GM19455 (cell line): ENCODE results near the gene ALB.
"Not testable (repeated sequence)": the region's sequence is repeated elsewhere in the genome, so short reads cannot be mapped to it uniquely, and the experiment has no call there.

ENCODE experiments used
- ATAC-seq: cut with Tn5 transposase; IDR thresholded peaks from one replicate; pipeline ENCODE4 v1.9.1; 2021; ENCODE audit not compliant: unreplicated experiment

The ALB gene

DNA sequence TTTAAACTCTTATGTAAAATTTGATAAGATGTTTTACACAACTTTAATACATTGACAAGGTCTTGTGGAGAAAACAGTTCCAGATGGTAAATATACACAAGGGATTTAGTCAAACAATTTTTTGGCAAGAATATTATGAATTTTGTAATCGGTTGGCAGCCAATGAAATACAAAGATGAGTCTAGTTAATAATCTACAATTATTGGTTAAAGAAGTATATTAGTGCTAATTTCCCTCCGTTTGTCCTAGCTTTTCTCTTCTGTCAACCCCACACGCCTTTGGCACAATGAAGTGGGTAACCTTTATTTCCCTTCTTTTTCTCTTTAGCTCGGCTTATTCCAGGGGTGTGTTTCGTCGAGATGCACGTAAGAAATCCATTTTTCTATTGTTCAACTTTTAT, at the start of gene ALB:
ALB (plus strand) TSS at position 246 of the 400 bp plus-strand sequence; CDS start at position 287, 41 bp downstream.
- ATAC-seq, result no peak

DNA sequence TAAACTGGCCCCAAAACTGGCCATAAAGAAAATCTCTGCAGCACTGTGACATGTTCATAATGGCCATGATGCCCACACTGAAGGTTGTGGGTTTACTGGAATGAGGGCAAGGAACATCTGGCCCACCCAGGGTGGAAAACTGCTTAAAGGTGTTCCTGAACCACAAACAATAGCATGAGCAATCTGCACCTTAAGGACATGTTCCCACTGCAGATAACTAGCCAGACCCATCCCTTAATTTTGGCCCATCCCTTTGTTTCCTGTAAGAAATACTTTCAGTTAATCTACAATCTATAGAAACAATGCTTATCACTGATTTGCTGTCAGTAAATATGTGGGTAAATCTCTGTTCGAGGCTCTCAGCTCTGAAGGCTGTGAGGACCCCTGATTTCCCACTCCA, 46.9 kb upstream of the ALB start:
- not testable (repeated sequence) for ATAC-seq

DNA sequence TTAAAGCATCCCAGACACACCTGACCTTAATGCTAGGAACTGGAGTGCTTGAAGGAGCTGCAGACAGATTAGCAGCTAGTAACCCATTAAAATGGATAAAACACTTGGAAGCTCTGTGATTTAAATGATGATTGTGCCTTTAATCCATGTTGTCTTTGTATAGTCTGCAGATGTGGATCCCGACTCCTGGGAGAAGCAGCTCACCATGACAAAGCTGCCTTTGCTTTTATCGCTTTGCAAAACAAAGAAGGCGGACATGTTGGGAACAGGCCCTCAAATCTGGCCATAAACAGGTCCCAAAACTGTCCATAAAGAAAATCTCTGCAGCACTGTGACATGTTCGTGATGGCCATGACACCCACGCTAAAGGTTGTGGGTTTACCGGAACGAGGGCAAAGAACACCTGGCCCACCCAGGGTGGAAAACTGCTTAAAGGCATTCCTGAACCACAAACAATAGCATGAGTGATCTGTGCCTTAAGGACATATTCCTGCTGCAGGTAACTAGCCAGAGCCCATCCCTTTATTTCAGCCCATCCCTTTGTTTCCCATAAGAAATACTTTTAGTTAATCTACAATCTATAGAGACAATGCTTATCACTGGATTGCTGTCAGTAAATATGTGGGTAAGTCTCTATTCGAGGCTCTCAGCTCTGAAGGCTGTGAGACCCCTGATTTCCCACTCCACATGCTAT, 34.4 kb upstream of the ALB start:
- not testable (repeated sequence) for ATAC-seq

DNA sequence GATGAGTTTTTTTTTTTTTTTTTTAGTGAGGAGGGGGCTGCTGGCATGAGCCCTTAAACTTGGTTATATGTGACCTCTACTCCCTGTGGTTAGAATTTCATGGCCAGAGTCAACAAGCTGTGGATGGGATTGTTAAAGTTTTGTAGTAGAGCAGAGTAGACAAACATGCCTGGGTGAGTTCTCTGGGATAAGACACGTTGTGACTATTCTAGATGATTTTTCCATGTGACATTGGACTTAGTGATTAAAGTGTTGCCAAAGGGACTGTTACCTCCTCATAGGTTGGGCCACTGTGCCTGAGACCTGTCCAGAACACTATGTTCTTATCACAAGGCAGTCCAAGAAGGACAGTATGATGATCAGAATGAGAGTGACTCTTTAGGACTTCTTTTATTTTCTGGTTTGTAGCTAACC, 28.8 kb upstream of the ALB start:
- no peak for ATAC-seq

DNA sequence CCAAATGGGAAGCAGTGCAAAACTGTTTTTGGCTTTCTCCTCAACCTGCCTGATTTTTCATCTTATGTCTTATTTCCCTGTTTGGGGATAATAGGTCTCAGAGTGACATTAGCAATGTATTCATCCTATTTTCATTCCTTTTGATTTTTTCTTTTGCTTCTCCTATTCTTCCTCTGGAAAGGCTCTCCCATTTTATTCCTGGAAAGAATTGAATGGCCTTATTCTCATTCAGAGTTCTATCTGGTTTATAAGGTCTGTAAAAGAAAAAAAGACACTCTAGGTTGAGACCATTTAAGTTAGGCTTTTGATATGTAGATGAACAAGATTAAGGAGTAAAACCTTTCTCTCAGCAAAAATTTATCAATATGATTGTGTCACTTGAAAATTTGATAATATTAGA, 27.8 kb upstream of the ALB start:
- no peak for ATAC-seq

DNA sequence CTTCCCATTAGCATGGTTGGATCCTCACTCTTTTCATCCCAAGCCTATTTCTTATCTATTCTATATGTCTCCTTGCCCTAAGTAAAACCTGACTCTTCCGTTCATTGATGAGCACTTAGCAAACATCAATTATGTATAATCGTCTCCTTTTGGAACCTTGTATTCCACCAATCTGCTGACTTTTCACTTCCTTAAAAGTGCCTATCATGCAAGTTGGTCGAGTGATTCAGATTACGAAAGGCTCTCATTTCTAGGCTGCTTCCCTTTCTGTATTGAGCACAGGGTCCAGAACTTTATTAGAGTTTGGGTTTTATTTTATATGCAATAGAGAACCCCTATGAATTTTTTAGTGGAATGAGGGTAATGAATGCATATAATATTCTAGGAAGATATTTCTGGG, 27.1 kb upstream of the ALB start:
- ATAC-seq, result no peak

DNA sequence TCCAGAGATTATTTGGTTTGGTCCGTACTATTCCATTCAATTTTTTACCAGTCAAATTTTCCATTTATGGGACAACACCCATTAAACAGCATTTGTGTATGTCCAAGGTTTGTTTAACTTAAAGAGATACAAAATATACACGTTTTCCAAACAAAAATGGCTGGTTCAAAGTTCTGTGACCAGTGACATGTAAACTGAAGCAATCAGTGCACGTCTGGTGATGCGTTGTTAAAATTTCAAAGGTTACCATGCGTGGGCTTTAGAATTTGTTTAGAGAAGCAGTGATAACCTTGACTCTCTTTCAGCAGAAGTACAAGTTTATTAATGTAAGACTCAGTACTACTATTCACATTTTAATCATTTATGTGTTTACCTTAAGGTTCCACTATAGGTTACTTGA, 25.2 kb upstream of the ALB start:
- ATAC-seq, result no peak

DNA sequence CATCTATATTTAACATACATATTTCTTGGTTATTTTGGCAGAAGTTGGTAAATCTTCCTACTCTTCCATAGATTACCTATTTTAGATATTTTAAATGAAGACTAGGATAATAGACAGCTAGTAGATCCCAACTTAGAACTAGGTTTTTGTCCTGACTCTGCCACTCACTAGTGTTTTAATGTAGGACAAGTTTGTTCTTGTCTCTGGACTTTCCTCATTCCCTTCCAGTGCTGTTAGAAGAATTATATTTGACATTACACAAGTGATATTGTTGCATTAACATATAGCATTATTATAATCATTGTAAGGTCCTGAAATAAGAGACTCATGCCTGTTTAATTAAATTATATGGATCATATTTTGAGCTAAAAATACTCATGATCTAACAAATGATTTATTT, 24.1 kb upstream of the ALB start:
- no peak for ATAC-seq

DNA sequence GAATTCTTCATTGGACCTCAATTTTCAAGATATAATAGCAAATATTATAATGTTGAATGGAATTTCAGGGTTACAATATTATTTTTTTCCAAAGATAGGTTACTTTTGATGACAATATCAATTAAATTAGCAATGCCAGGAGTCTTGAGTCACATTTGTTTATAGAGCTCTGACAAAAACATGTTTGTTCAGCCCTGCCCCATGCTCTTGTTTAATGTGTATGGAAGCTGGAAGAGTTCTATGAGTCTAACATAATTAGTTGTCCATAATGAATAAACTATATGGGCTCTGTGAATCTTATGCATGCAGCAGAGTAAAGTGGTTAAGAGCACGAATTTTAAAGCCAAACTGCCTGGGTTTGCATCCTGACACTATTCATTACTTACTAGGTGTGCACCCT, 22.9 kb upstream of the ALB start:
- ATAC-seq, result no peak

DNA sequence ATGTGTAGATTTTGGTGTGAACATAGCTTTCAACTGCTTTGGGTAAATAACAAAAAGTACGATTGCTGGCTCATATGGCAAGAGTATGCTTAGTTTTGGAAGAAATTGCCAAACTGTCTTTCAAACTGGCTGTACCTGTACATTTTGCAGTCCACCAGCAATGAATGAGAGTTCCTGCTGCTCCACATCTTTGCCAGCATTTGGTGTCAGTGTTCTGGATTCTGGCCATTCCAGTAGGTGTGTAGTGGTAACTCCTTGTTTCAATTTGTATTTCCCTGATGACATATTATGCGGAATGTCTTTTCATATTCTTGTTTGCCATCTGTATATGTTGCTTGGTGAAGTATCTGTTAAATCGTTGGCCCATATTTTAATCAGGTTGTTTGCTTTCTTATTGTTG, 20.6 kb upstream of the ALB start:
- ATAC-seq, result no peak

DNA sequence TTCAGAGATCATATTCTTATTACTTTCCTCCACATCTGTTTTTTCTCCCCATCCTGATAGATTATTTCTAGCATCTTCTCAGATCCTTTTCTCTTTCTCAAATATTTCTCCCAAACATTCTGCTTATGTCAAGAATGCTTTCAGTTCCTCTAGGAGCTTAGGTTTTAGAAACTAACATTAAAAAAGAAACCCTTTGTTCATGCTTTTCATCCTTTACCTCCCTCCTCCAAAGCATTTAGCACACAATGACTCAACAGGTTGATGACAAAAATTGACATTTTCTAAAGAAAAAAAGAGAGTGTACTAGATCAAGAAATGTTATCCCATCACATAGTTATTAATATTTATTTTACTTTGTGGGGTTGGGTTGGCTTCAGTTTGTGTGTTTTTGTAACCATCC, 16.5 kb upstream of the ALB start:
- no peak for ATAC-seq

DNA sequence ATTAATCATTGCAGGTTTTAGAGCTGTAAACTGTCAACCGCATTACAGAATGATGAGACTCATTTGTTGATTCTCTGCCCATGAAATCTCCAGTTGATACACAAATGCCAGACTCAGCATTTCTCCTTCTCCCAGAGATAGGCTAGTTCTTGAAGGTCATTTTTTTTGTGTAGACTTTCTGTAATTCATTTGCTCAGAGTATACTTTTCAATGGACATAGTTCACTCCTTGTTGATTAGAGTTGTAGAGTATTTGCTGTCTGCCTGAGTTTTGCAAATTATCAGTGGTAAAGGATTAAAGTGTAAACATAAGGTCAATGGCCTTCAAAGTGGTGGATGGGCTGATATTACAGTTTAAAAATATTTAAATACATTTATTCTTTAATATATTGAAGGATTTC, 15.2 kb upstream of the ALB start:
- ATAC-seq, result no peak

DNA sequence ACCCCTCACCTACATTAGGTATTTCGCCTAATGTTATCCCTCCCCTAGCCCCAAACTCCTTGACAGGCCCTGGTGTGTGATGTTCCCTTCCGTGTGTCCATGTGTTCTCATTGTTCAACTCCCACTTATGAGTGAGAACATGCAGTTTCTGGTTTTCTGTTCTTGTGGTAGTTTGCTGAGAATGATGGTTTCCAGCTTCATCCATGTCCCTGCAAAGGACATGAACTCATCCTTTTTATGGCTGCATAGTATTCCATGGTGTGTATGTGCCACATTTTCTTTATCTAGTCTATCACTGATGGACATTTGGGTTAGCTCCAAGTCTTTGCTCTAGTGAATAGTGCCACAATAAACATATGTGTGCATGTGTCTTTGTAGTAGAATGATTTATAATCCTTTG, 14.4 kb upstream of the ALB start:
- ATAC-seq, result not testable (repeated sequence)

DNA sequence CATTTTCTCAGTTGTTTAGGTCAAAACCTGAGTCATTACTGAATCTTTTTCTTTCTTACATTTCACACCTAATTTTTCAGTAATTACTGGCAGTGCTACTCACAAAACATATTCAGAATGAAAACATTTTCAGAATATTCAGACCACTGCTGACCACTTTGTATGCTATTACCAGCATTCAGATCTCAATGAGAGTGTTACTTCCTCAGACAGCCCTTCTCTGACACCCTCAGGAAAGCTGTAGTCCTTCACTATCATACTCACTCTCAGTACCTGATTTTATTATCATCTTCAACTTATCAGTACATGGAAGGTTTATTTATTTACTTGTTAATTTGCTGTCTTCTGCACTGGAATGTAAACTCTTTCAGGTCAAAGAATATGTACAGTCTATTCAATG, 12.3 kb upstream of the ALB start:
- ATAC-seq, result no peak

DNA sequence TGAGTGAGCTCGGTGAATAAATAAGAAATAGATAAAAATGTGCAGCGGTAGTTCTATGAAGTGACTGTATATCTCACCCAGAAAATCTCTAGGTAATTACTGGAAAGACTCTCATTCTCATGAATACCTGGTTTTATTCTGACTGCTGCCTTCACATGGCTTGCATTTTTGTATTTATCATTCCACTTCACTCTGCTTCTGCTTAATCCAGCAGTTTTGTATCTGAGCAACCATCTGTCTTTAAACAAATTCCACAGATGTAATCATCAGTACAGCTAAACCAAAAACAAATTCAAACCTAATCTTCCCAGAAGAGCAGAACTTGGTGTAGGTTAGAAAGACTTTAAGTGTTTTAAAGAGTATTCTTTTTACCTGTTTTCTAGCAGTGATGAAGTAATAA, 11.2 kb upstream of the ALB start:
- ATAC-seq, result no peak

DNA sequence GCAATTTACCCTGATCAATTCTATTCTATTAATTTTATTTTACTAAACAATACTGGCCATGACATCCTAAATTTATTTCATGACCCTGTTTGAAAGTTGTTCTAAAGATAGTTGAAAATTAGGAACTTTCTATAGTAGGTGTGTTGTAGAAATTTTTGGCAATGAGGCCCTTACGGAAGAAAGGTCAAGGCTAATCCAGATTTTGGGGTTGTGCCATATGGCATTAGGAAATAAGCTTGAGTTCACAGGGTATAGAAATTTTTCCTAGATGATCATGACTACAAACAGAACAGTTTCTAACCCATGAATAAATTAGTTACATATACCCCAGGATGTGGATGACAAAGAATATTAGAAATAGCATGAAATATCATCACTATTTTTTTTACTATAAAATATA, 7.8 kb upstream of the ALB start:
- ATAC-seq, result no peak

DNA sequence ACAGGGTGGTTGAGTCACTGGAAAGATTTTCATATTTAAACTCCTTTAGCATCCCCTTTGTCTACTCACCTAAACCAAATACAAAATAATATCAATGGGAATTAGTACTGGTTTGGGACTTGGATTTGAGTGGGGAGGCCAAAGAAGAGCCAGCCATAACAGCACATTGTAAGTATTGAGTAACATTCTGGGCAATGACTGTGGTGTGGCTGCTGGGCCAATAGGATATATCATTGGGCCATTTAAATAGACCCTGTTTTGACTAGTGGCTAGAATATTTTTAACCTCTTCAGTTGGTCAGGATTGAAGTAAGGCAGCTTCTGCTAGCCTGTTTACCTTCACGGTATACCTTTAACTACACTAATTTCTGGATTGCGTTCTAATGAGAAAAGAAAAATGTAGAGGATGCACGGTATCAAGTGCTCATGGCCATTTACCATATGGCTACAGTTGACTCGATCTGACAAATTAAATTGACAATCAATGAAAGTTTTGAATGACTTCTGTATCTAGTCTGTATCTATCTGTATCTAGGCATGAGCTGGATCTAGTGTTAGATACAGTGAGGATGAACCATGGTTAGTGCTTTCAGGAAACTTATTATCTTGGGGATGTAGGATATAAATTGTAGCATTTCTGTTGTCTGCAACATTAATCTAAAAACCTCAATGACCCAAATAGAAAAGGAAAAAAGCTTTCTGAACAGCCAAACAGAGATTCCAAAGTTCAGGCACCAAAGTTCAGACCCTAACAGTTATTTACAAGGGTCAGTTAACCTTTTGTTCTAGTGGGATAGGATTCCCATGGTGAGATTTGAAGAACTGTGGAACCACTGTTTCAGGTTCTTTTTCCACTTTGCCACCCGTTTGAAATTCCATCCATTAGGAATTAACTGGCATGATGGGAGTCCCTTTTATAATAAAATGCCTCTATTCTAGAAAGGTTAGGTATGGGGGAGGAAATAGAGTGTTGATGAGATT, 6.8 kb upstream of the ALB start:
- ATAC-seq, result no peak

DNA sequence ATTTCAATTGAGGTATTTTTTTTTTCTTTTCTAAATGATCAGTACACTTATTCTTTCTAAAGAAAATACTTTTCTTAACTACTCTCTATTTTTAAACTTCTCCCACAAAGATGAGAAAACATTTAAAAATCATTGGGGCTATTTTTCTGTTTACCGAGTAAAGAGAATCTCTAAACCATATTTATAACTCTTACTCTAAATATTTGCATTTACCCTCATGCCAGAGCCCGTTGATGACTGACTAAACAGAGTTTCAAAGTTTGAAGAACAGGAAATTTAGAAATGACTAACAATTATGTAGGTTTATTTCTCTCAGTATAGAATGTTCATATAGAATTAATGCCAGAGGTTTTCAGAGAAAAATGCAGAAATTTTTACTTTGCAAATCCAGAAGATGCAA, 2.7 kb upstream of the ALB start:
- ATAC-seq, result no peak

DNA sequence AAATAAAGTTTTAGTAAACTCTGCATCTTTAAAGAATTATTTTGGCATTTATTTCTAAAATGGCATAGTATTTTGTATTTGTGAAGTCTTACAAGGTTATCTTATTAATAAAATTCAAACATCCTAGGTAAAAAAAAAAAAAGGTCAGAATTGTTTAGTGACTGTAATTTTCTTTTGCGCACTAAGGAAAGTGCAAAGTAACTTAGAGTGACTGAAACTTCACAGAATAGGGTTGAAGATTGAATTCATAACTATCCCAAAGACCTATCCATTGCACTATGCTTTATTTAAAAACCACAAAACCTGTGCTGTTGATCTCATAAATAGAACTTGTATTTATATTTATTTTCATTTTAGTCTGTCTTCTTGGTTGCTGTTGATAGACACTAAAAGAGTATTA, 370 bp downstream of the ALB start:
- ATAC-seq, result no peak

DNA sequence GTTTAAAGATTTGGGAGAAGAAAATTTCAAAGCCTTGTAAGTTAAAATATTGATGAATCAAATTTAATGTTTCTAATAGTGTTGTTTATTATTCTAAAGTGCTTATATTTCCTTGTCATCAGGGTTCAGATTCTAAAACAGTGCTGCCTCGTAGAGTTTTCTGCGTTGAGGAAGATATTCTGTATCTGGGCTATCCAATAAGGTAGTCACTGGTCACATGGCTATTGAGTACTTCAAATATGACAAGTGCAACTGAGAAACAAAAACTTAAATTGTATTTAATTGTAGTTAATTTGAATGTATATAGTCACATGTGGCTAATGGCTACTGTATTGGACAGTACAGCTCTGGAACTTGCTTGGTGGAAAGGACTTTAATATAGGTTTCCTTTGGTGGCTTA, 1.1 kb downstream of the ALB start:
- ATAC-seq, result no peak

DNA sequence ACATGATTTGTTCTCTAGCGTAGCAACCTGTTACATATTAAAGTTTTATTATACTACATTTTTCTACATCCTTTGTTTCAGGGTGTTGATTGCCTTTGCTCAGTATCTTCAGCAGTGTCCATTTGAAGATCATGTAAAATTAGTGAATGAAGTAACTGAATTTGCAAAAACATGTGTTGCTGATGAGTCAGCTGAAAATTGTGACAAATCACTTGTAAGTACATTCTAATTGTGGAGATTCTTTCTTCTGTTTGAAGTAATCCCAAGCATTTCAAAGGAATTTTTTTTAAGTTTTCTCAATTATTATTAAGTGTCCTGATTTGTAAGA, 2.4 kb downstream of the ALB start:
- no peak for ATAC-seq

DNA sequence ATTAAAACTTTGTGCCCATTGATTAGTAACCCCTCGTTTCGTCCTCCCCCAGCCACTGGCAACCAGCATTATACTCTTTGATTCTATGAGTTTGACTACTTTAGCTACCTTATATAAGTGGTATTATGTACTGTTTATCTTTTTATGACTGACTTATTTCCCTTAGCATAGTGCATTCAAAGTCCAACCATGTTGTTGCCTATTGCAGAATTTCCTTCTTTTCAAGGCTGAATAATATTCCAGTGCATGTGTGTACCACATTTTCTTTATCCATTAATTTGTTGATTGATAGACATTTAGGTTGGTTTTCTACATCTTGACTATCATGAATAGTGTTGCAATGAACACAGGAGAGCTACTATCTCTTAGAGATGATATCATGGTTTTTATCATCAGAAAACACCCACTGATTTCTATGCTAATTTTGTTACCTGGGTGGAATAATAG, 3.2 kb downstream of the ALB start:
- no peak for ATAC-seq
